Psoas muscle (tissue), 8 donors: Measurements from ENCODE around the gene PTPRK. TPM values are rescaled to one million over a fixed set of nuclear protein-coding genes. Genes with fewer than 3 reads are reported as not detected.

Experiments
- ATAC-seq, 4 donors: fragments of 200-7000 bp; cut with Tn5 transposase; one replicate each; pipeline ENCODE4 v1.9.1; 2020; ENCODE audit warnings: moderate library complexity in 3 of 4, mild to moderate bottlenecking in 2 of 4
- DNase-seq, 2 donors: peaks; one replicate each; pipeline ENCODE4 v3.0.0-alpha.2; 2020
- H3K27ac ChIP-seq: fragments of 200-600 bp; one replicate; pipeline ENCODE4 v1.8.0; 2022
- H3K27me3 ChIP-seq, 3 donors: fragments of 200-600 bp in 1 of 3; one replicate each; pipeline versions ENCODE4 v1.6.1 to v1.8.0; 2013 to 2022; ENCODE audit warnings: low read length in 2 of 3, mild to moderate bottlenecking in 2 of 3, moderate library complexity in 1 of 3; ENCODE audit not compliant: insufficient read depth in 3 of 3
- H3K36me3 ChIP-seq, 2 donors: fragments of 200-600 bp in 1 of 2; one replicate each; pipeline versions ENCODE4 v1.6.1 to v1.8.0; 2013 to 2022; ENCODE audit warnings: low read depth in 1 of 2, mild to moderate bottlenecking in 1 of 2, moderate library complexity in 1 of 2; ENCODE audit not compliant: insufficient read depth in 1 of 2
- H3K4me1 ChIP-seq: fragments of 200-600 bp; one replicate; pipeline ENCODE4 v1.8.0; 2022
- H3K4me3 ChIP-seq: fragments of 200-600 bp; one replicate; pipeline ENCODE4 v1.8.0; 2022; ENCODE audit warnings: mild to moderate bottlenecking
- H3K9me3 ChIP-seq: fragments of 200-600 bp; one replicate; pipeline ENCODE4 v1.8.0; 2022
- CTCF ChIP-seq: fragments of 200-600 bp; IDR thresholded peaks from one replicate; pipeline ENCODE4 v1.8.0; 2022; ENCODE audit warnings: antibody characterized with exemption
- WGBS, 3 donors: extraction: QIAGEN DNeasy Blood & Tissue Kit; methylation state at CpG; one replicate each; pipeline versions ENCODE4 v1.1.6 to v1.1.7; 2013; 5-methylcytosine and 5-hydroxymethylcytosine counted together
- intact Hi-C, 2 donors: fragments of 100-400 bp; cut with DNase I; formaldehyde crosslinking; loops; one replicate each; pipeline versions ENCODE4 v1.11.0 to v1.14.2; 2022
- polyA plus RNA-seq, 3 donors: library from polyadenylated mRNA; stranded (reverse); fragments of 200-250 nt; gene quantifications; one replicate each; pipeline ENCODE4 v1.2.3, GENCODE V29; 2013
- total RNA-seq, 4 donors: library from RNA; stranded (reverse); fragmentation: NEBNext Ultra II Directional in 2 of 4; extraction: Animal tissue kit (Norgen Biotek cat#: 25700) in 2 of 4; gene quantifications; one replicate each; pipeline versions ENCODE4 v1.2.1 to v1.2.4, GENCODE V29; 2021 to 2023
- donor health status: healthy with polysubstance abuse.
- donor health status: DM: no; HTN: no; CAD: no; lungs with moderate emphysema.
- donor health status: Bipolar disorder and iron deficiency.
- donor health status: healthy.
- donor health status: DM: yes; HTN: yes; CAD: no.
- donor health status: DM: no; HTN: no; CAD: no.
- donor health status: DM: no; HTN: no; CAD: no.
- donor health status: DM: yes; HTN: yes; CAD: no.

Gene PTPRK
- total and polyA plus RNA-seq, 7 donors = 3.2 to 10.6 (median 9.1) TPM

GRCh38 chr6:128114164-128114563 lies 406.2 kb downstream of the PTPRK start:
- 91 to 95% (median 94%) methylated on average over 5 of the region's 5 CpGs for WGBS, 3 donors
- Histone ChIP-seq H3K27ac (no peak overlapping the region), H3K4me3 (no peak overlapping the region), H3K4me1 (peaks cover 23% of the 10 kb centered on the region), H3K27me3 (no peaks in the 10 kb centered on the region), H3K36me3 (no peaks in the 10 kb centered on the region), H3K9me3 (no peaks in the 10 kb centered on the region)
- ATAC-seq = no peak
- no peak for DNase-seq
- intact Hi-C loops = no loop called here
- no peak for TF ChIP-seq CTCF

DNA sequence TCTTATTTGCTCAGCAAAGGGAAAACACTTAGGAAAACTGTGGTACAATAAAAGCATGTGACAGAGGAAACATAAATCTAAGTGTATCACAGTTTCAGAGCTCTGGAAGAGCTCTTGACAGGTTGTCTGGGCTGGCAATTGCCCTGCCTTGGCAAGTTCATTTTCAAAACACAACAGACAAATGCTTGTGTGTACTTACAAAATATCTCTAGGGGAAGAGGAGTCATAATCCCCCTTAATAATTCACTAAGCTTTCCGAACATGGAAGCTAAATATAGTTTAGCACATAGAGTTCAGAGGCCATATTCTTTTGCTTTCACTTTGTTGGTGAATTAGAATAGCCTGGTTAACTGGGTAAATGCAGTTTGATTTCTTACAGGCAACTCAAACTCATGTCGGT lies 407.9 kb downstream of the PTPRK start:
- peak overlapping the region; percentile 64 for H3K27ac ChIP-seq
- no peaks in the 10 kb centered on the region for H3K9me3 ChIP-seq
- intact Hi-C loops = no loop called here
- H3K27me3 ChIP-seq = no peaks in the 10 kb centered on the region
- TF ChIP-seq CTCF = no peak
- H3K36me3 ChIP-seq = no peaks in the 10 kb centered on the region
- H3K4me1 ChIP-seq = peaks cover 23% of the 10 kb centered on the region
- DNase-seq = no peak
- peak overlapping the region; percentile 58 for H3K4me3 ChIP-seq
- peak; percentile 41 to 88 (median 70) for ATAC-seq
- 6 to 17% (median 7%) methylated on average over 2 of the region's 2 CpGs for WGBS, 3 donors

DNA sequence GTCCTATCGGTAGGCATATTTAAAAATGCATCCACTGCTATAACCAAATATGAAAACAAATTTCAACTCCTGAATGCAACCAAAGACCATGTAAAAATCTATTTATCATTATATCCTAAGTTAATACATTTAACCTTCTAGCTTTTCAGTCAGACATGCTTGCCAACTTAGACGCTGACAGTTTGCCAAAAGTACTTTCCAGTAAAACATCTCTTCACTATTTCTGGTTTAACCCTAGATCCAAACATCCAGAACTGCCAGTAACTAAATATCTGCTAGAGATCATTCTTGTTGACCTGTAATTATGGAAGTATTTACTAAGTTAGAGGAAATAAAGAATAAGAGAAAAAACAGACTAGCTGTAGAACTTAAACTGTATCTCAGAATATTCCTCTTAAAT lies 409.3 kb downstream of the PTPRK start:
- 45 to 57% (median 45%) methylated on average over 2 of the region's 2 CpGs for WGBS, 3 donors
- no peak for ATAC-seq
- DNase-seq = no peak
- Histone ChIP-seq H3K36me3 (no peaks in the 10 kb centered on the region), H3K27ac (no peak overlapping the region), H3K4me3 (no peak overlapping the region), H3K27me3 (no peaks in the 10 kb centered on the region), H3K9me3 (no peaks in the 10 kb centered on the region), H3K4me1 (peaks cover 23% of the 10 kb centered on the region)
- intact Hi-C loops = no loop called here
- no peak for TF ChIP-seq CTCF

GRCh38 chr6:128107682-128108081 lies 412.7 kb downstream of the PTPRK start:
- Histone ChIP-seq H3K36me3 (no peaks in the 10 kb centered on the region), H3K27ac (no peak overlapping the region), H3K9me3 (no peaks in the 10 kb centered on the region), H3K4me1 (peaks cover 18% of the 10 kb centered on the region), H3K4me3 (no peak overlapping the region), H3K27me3 (no peaks in the 10 kb centered on the region)
- intact Hi-C loops = no loop called here
- 63 to 83% (median 67%) methylated on average over 1 of the region's 1 CpG for WGBS, 3 donors
- TF ChIP-seq CTCF = no peak
- DNase-seq = no peak
- no peak for ATAC-seq

- H3K4me1 ChIP-seq = no peaks in the 10 kb centered on the region
- no peak for ATAC-seq
- no peak for DNase-seq
- no peaks in the 10 kb centered on the region for H3K9me3 ChIP-seq
- 93 to 95% (median 94%) methylated on average over 1 of the region's 1 CpG for WGBS, 3 donors
- no peak overlapping the region for H3K27ac ChIP-seq
- H3K36me3 ChIP-seq = no peaks in the 10 kb centered on the region
- TF ChIP-seq CTCF = no peak
- intact Hi-C loops = no loop called here
- H3K27me3 ChIP-seq = no peaks in the 10 kb centered on the region
- no peak overlapping the region for H3K4me3 ChIP-seq
Measured at GRCh38 chr6:128099571-128100197, 420.7 kb downstream of the PTPRK start.
